MM.1S (cell line): Measurements from ENCODE around the gene PAQR5.

ENCODE experiments used
- EZH2phosphoT487 ChIP-seq: fragments of 300-600 bp; sonication (generic); IDR thresholded peaks from 2 replicates; pipeline ENCODE4 v1.6.1; 2018; ENCODE audit warnings: antibody characterized with exemption, low read length
- TF ChIP-seq, protein P1 (sequence below): fragments of 300-600 bp; sonication (generic); IDR thresholded peaks from 2 replicates; pipeline ENCODE4 v1.5.1; 2016; ENCODE audit warnings: antibody characterized with exemption, low read length, mixed read lengths

- TF ChIP-seq, protein P1, sequence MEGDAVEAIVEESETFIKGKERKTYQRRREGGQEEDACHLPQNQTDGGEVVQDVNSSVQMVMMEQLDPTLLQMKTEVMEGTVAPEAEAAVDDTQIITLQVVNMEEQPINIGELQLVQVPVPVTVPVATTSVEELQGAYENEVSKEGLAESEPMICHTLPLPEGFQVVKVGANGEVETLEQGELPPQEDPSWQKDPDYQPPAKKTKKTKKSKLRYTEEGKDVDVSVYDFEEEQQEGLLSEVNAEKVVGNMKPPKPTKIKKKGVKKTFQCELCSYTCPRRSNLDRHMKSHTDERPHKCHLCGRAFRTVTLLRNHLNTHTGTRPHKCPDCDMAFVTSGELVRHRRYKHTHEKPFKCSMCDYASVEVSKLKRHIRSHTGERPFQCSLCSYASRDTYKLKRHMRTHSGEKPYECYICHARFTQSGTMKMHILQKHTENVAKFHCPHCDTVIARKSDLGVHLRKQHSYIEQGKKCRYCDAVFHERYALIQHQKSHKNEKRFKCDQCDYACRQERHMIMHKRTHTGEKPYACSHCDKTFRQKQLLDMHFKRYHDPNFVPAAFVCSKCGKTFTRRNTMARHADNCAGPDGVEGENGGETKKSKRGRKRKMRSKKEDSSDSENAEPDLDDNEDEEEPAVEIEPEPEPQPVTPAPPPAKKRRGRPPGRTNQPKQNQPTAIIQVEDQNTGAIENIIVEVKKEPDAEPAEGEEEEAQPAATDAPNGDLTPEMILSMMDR, result no peak
- no peak for TF ChIP-seq EZH2phosphoT487
These were observed 156.2 kb downstream of the PAQR5 start for GRCh38 chr15:69454953-69455352.
